ENCODE measurements around the gene AP1S2.
"Not testable (repeated sequence)": the region's sequence is repeated elsewhere in the genome, so short reads cannot be mapped to it uniquely, and the experiment has no call there.

The AP1S2 gene

GRCh38 chrX:15854712-15855567 is at the start of gene AP1S2:
AP1S2 (minus strand) TSS chrX:15854813; CDS start chrX:15852524, 2,289 bp downstream.
- Histone ChIP-seq H3K9me3 (ENCODE audit: control insufficient read depth in 1 of 2, low read length in 2 of 2) (no peaks in the 10 kb centered on the region), H3K27ac (ENCODE audit: low read length) (peak within 1 kb of the TSS; percentile 91), H3K4me3 (ENCODE audit: low read depth in 1 of 2, low read length in 2 of 2) (peak within 1 kb of the TSS; percentile 69 to 74), H3K27me3 (ENCODE audit: low read depth, low read length) (no peaks in the 10 kb centered on the region), H3K36me3 (ENCODE audit: control insufficient read depth in 1 of 2, insufficient read depth in 2 of 2, low read length in 2 of 2) (no peaks in the 10 kb centered on the region), H3K4me1 (ENCODE audit: control insufficient read depth in 1 of 2, insufficient read depth in 2 of 2, low read length in 2 of 2) (peaks cover 0 to 5% of the 10 kb centered on the region in 2 donors)

GRCh38 chrX:15903186-15903681 is 48.6 kb upstream of the AP1S2 start:
- Histone ChIP-seq H3K36me3 (ENCODE audit: control insufficient read depth in 1 of 2, insufficient read depth in 2 of 2, low read length in 2 of 2) (no peaks in the 10 kb centered on the region), H3K27me3 (ENCODE audit: low read depth, low read length) (no peaks in the 10 kb centered on the region), H3K9me3 (ENCODE audit: control insufficient read depth in 1 of 2, low read length in 2 of 2) (no peaks in the 10 kb centered on the region), H3K4me1 (ENCODE audit: control insufficient read depth in 1 of 2, insufficient read depth in 2 of 2, low read length in 2 of 2) (peaks cover 0 to 10% of the 10 kb centered on the region in 2 donors), H3K27ac (ENCODE audit: low read length) (no peak overlapping the region), H3K4me3 (ENCODE audit: low read depth in 1 of 2, low read length in 2 of 2) (no peak overlapping the region)

DNA sequence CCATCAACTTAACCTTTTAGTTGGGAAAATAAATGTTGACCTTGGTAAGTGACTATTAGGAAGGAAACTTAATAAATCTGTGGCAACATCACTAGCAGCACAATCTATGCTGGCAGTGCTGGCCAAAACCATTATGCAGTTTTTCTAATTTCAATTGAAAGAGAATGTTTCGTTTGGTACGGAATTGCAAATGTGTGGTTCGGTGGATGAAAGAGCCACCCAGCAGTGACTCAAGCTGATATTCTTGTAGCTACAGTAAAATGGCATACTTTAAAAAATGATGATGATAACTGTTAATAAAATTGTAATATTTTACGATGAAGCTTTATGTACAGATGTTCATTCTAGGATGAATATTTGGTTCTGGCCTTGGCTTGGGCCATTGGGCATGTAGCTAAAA is 40.7 kb upstream of the AP1S2 start:
- no peaks in the 10 kb centered on the region for H3K36me3 ChIP-seq (ENCODE audit: control insufficient read depth in 1 of 2, insufficient read depth in 2 of 2, low read length in 2 of 2)
- H3K4me1 ChIP-seq (ENCODE audit: control insufficient read depth in 1 of 2, insufficient read depth in 2 of 2, low read length in 2 of 2), result no peaks in the 10 kb centered on the region
- H3K4me3 ChIP-seq (ENCODE audit: low read depth in 1 of 2, low read length in 2 of 2), result no peak overlapping the region
- no peaks in the 10 kb centered on the region for H3K9me3 ChIP-seq (ENCODE audit: control insufficient read depth in 1 of 2, low read length in 2 of 2)
- H3K27ac ChIP-seq (ENCODE audit: low read length), result no peak overlapping the region
- no peaks in the 10 kb centered on the region for H3K27me3 ChIP-seq (ENCODE audit: low read depth, low read length)

- H3K27me3 ChIP-seq (ENCODE audit: low read depth, low read length), result no peaks in the 10 kb centered on the region
- H3K36me3 ChIP-seq (ENCODE audit: control insufficient read depth in 1 of 2, insufficient read depth in 2 of 2, low read length in 2 of 2), result no peaks in the 10 kb centered on the region
- H3K27ac ChIP-seq (ENCODE audit: low read length), result no peak overlapping the region
- no peak overlapping the region for H3K4me3 ChIP-seq (ENCODE audit: low read depth in 1 of 2, low read length in 2 of 2)
- H3K4me1 ChIP-seq (ENCODE audit: control insufficient read depth in 1 of 2, insufficient read depth in 2 of 2, low read length in 2 of 2), result no peaks in the 10 kb centered on the region
- H3K9me3 ChIP-seq (ENCODE audit: control insufficient read depth in 1 of 2, low read length in 2 of 2), result no peaks in the 10 kb centered on the region
Observed at GRCh38 chrX:15894724-15895123, 40.1 kb upstream of the AP1S2 start.

- no peak overlapping the region for H3K4me3 ChIP-seq (ENCODE audit: low read depth in 1 of 2, low read length in 2 of 2)
- no peaks in the 10 kb centered on the region for H3K9me3 ChIP-seq (ENCODE audit: control insufficient read depth in 1 of 2, low read length in 2 of 2)
- H3K36me3 ChIP-seq (ENCODE audit: control insufficient read depth in 1 of 2, insufficient read depth in 2 of 2, low read length in 2 of 2), result no peaks in the 10 kb centered on the region
Observed at GRCh38 chrX:15890463-15890862, 35.9 kb upstream of the AP1S2 start.

DNA sequence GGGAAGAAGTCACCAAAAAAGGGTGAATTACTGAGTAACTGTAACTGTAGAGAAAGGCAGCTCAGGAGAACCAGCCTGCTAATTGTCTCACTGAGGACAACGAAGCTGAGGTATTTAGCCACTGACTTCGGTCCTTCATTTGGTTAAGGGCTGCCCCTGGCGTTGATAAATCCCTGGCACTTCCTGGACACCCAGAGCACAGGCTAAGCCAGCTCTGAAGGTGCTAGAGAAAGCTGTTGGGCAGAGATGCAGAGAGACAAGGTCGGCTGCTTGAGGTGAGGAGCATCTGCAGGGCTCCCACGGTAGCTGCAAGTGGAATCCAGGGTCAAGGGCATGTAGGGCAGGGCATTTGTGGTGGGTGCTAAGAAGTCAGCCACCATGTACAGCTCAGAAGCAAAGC is 33.4 kb upstream of the AP1S2 start:
- Histone ChIP-seq H3K4me1 (ENCODE audit: control insufficient read depth in 1 of 2, insufficient read depth in 2 of 2, low read length in 2 of 2) (no peaks in the 10 kb centered on the region), H3K36me3 (ENCODE audit: control insufficient read depth in 1 of 2, insufficient read depth in 2 of 2, low read length in 2 of 2) (no peaks in the 10 kb centered on the region), H3K27me3 (ENCODE audit: low read depth, low read length) (no peaks in the 10 kb centered on the region), H3K9me3 (ENCODE audit: control insufficient read depth in 1 of 2, low read length in 2 of 2) (no peaks in the 10 kb centered on the region), H3K4me3 (ENCODE audit: low read depth in 1 of 2, low read length in 2 of 2) (no peak overlapping the region), H3K27ac (ENCODE audit: low read length) (no peak overlapping the region)

More at GRCh38 chrX:15890463-15890862, 35.9 kb upstream of the AP1S2 start:
- H3K27me3 ChIP-seq (ENCODE audit: low read depth, low read length), result no peaks in the 10 kb centered on the region
- H3K4me1 ChIP-seq (ENCODE audit: control insufficient read depth in 1 of 2, insufficient read depth in 2 of 2, low read length in 2 of 2), result no peaks in the 10 kb centered on the region
- no peak overlapping the region for H3K27ac ChIP-seq (ENCODE audit: low read length)

DNA sequence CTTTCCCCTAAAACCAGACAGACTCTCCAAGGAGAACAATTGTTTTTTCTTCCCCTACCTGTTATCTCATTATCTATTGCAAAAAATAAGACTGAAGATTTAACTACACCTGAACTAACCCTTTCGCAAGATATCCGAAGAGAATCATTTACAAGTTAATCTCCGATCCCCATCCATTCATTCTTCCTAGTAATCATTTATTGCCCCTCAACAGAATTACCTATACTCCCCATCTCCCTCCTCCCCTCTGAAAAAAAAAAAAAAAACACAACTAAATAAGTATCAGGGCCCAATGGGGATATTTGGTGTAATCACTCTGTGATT is 28.9 kb upstream of the AP1S2 start:
- Histone ChIP-seq H3K27me3 (ENCODE audit: low read depth, low read length) (no peaks in the 10 kb centered on the region), H3K4me1 (ENCODE audit: control insufficient read depth in 1 of 2, insufficient read depth in 2 of 2, low read length in 2 of 2) (no peaks in the 10 kb centered on the region), H3K27ac (ENCODE audit: low read length) (no peak overlapping the region), H3K36me3 (ENCODE audit: control insufficient read depth in 1 of 2, insufficient read depth in 2 of 2, low read length in 2 of 2) (no peaks in the 10 kb centered on the region), H3K9me3 (ENCODE audit: control insufficient read depth in 1 of 2, low read length in 2 of 2) (no peaks in the 10 kb centered on the region), H3K4me3 (ENCODE audit: low read depth in 1 of 2, low read length in 2 of 2) (no peak overlapping the region)

- H3K4me3 ChIP-seq (ENCODE audit: low read depth in 1 of 2, low read length in 2 of 2), result no peak overlapping the region
- H3K27ac ChIP-seq (ENCODE audit: low read length), result no peak overlapping the region
- H3K27me3 ChIP-seq (ENCODE audit: low read depth, low read length), result no peaks in the 10 kb centered on the region
- no peaks in the 10 kb centered on the region for H3K4me1 ChIP-seq (ENCODE audit: control insufficient read depth in 1 of 2, insufficient read depth in 2 of 2, low read length in 2 of 2)
- H3K36me3 ChIP-seq (ENCODE audit: control insufficient read depth in 1 of 2, insufficient read depth in 2 of 2, low read length in 2 of 2), result no peaks in the 10 kb centered on the region
- H3K9me3 ChIP-seq (ENCODE audit: control insufficient read depth in 1 of 2, low read length in 2 of 2), result no peaks in the 10 kb centered on the region
Observed at GRCh38 chrX:15882704-15883539, 28.3 kb upstream of the AP1S2 start.

DNA sequence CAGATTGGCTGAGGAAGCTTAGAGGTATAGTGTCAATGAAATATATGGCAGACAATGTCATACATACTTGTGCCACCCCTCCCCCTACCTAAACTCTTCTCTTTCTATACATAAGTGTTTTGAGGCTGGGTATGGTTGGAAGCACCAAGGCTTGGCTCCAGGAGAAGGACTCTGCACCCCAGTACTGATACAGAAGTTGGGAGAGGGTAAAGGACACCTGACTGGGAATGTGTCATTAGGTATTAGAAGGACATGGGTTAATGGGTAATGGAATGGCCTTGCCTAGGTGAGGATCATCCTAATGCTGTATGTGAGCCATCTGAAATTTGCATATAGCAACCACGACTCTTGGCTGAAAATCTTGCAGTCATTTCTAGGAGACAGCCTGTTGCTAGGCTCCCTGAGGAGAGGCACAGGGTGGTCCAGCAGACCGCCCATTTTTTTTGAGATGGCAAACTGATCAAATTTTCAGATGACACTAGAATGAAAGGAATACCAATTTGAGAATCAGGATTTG is 26.8 kb upstream of the AP1S2 start:
- no peaks in the 10 kb centered on the region for H3K4me1 ChIP-seq (ENCODE audit: control insufficient read depth in 1 of 2, insufficient read depth in 2 of 2, low read length in 2 of 2)
- no peak overlapping the region for H3K27ac ChIP-seq (ENCODE audit: low read length)
- no peak overlapping the region for H3K4me3 ChIP-seq (ENCODE audit: low read depth in 1 of 2, low read length in 2 of 2)
- H3K36me3 ChIP-seq (ENCODE audit: control insufficient read depth in 1 of 2, insufficient read depth in 2 of 2, low read length in 2 of 2), result no peaks in the 10 kb centered on the region
- no peaks in the 10 kb centered on the region for H3K27me3 ChIP-seq (ENCODE audit: low read depth, low read length)
- H3K9me3 ChIP-seq (ENCODE audit: control insufficient read depth in 1 of 2, low read length in 2 of 2), result no peaks in the 10 kb centered on the region

DNA sequence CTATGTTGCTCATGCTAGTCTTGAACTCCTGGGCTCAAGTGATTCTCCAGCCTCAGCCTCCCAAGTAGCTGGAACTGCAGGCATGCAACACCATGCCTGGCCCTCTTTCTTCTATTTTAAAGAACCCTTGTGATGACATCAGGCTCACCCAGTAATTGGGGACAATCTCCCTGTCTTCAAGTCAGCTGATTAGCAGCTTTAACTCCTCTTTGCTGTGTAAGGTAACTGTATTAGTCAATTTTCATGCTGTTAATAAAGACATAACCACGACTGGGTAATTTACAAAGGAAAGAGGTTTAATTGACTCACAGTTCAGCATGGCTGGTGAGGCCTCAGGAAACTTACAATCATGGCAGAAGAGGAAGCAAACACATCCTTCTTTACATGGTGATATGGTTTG is 23.3 kb upstream of the AP1S2 start:
- H3K9me3 ChIP-seq (ENCODE audit: control insufficient read depth in 1 of 2, low read length in 2 of 2); H3K4me1 ChIP-seq (ENCODE audit: control insufficient read depth in 1 of 2, insufficient read depth in 2 of 2, low read length in 2 of 2); H3K4me3 ChIP-seq (ENCODE audit: low read depth in 1 of 2, low read length in 2 of 2); H3K27ac ChIP-seq (ENCODE audit: low read length); H3K27me3 ChIP-seq (ENCODE audit: low read depth, low read length); H3K36me3 ChIP-seq (ENCODE audit: control insufficient read depth in 1 of 2, insufficient read depth in 2 of 2, low read length in 2 of 2): not testable (repeated sequence)

DNA sequence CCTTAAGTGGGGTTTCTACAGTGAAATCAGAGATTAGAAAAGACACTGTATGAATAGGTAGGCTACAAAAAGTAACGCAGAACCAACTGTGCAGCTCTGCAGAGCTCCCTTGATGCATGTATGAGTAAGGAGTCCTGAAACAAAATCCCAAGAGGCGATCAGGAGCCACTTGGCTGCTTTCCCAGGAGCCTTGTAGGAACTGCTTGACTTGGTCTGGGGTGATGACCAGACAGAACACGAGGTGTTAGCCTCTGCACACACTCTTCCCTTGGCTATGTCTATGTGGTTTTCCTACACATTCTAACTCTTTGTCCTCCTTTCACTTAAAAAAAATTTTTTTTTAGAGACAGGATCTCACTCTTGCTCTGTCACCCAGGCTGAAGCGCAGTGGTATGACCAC is 22.8 kb upstream of the AP1S2 start:
- no peak overlapping the region for H3K27ac ChIP-seq (ENCODE audit: low read length)
- no peaks in the 10 kb centered on the region for H3K27me3 ChIP-seq (ENCODE audit: low read depth, low read length)
- H3K4me1 ChIP-seq (ENCODE audit: control insufficient read depth in 1 of 2, insufficient read depth in 2 of 2, low read length in 2 of 2), result no peaks in the 10 kb centered on the region
- no peaks in the 10 kb centered on the region for H3K9me3 ChIP-seq (ENCODE audit: control insufficient read depth in 1 of 2, low read length in 2 of 2)
- H3K36me3 ChIP-seq (ENCODE audit: control insufficient read depth in 1 of 2, insufficient read depth in 2 of 2, low read length in 2 of 2), result no peaks in the 10 kb centered on the region
- H3K4me3 ChIP-seq (ENCODE audit: low read depth in 1 of 2, low read length in 2 of 2), result no peak overlapping the region

Measured in muscle layer of duodenum (tissue), 2 donors.